ENCODE measurements around the gene NRF1. TPM values are rescaled to one million over a fixed set of nuclear protein-coding genes. Genes with fewer than 3 reads are reported as not detected.

Gene NRF1
- total RNA-seq, 1 experiment from 2014 or later = 13.6 TPM

- no peaks in the 10 kb centered on the region for H3F3A ChIP-seq (ENCODE audit: low read length, unreplicated experiment)
- POLR2A ChIA-PET (ENCODE audit: unreplicated experiment) = no interaction called here
Measured at GRCh38 chr7:129606803-129607202, 4.7 kb upstream of the NRF1 start.

GRCh38 chr7:129607471-129608120 is 3.9 kb upstream of the NRF1 start:
- Histone ChIP-seq H3K4me3 (ENCODE audit: low read length) (no peak overlapping the region), H3F3A (ENCODE audit: low read length, unreplicated experiment) (no peaks in the 10 kb centered on the region), H3K27ac (ENCODE audit: low read length) (no peak overlapping the region), H3K27me3 (ENCODE audit: low read length) (no peaks in the 10 kb centered on the region), H3K36me3 (ENCODE audit: low read depth, low read length) (peaks cover 19% of the 10 kb centered on the region; the same call in 1 of the 2 replicates), H4K20me1 (ENCODE audit: low read length) (0 out of 2 replicates have a peak, but pooled peaks cover 4% of the 10 kb centered on the region), H3K9me3 (ENCODE audit: low read length) (no peaks in the 10 kb centered on the region), H3K79me2 (ENCODE audit: low read length) (peaks cover 34% of the 10 kb centered on the region), H3K9me2 (replicated peaks; ENCODE audit: low read length) (no peaks in the 10 kb centered on the region), H2AFZ (ENCODE audit: low read length) (no peak overlapping the region), H3K4me2 (ENCODE audit: low read length) (no peak overlapping the region), H3K4me1 (ENCODE audit: insufficient read depth, low read length) (peaks cover 11% of the 10 kb centered on the region), H3K9ac (ENCODE audit: low read length) (no peak overlapping the region)
- BruUV-seq (replicated peaks) = no TSS peak
- CTCF ChIA-PET = interaction anchor here (0.6 to 1.0 kb wide), 2 partner anchors 10 to 12 kb away, joined by 3 to 7 read pairs; no protein-coding TSS in a partner anchor
- no peak for ATAC-seq
- TF ChIP-seq CTCF (conservative IDR thresholded peaks at IDR 0.05; ENCODE audit: low read depth, low read length) (peak; percentile 63), EZH2phosphoT487 (IDR thresholded peaks at IDR 0.05; ENCODE audit: borderline replicate concordance, low read length) (no peak), EZH2 (IDR thresholded peaks at IDR 0.05; ENCODE audit: low read length, unreplicated experiment) (no peak)
- POLR2A ChIA-PET (ENCODE audit: unreplicated experiment) = no interaction called here
- peak; percentile 59 for DNase-seq
- intact Hi-C loops (cut with micrococcal nuclease) = no loop called here

More at GRCh38 chr7:129606803-129607202, 4.7 kb upstream of the NRF1 start:
- ATAC-seq (no peak), DNase-seq (no peak)
- Histone ChIP-seq H3K4me1 (ENCODE audit: insufficient read depth, low read length) (peaks cover 11% of the 10 kb centered on the region), H3K9ac (ENCODE audit: low read length) (no peak overlapping the region), H3K4me3 (ENCODE audit: low read length) (no peak overlapping the region), H3K9me2 (replicated peaks; ENCODE audit: low read length) (no peaks in the 10 kb centered on the region), H3K79me2 (ENCODE audit: low read length) (peaks cover 29% of the 10 kb centered on the region), H3K4me2 (ENCODE audit: low read length) (no peak overlapping the region), H4K20me1 (ENCODE audit: low read length) (0 out of 2 replicates have a peak, but pooled peaks cover 4% of the 10 kb centered on the region), H3K36me3 (ENCODE audit: low read depth, low read length) (peaks cover 19% of the 10 kb centered on the region; the same call in 1 of the 2 replicates), H2AFZ (ENCODE audit: low read length) (no peak overlapping the region), H3K27me3 (ENCODE audit: low read length) (no peaks in the 10 kb centered on the region), H3K27ac (ENCODE audit: low read length) (no peak overlapping the region), H3K9me3 (ENCODE audit: low read length) (no peaks in the 10 kb centered on the region)
- TF ChIP-seq CTCF (conservative IDR thresholded peaks at IDR 0.05; ENCODE audit: low read depth, low read length) = no peak
- TF ChIP-seq EZH2 (IDR thresholded peaks at IDR 0.05; ENCODE audit: low read length, unreplicated experiment) = no peak
- TF ChIP-seq EZH2phosphoT487 (IDR thresholded peaks at IDR 0.05; ENCODE audit: borderline replicate concordance, low read length) = no peak
- CTCF ChIA-PET = no interaction called here
- no TSS peak for BruUV-seq (replicated peaks)
- intact Hi-C loops (cut with micrococcal nuclease) = no loop called here

- H4K20me1 ChIP-seq (ENCODE audit: low read length) = peaks cover 17% of the 10 kb centered on the region
- no peaks in the 10 kb centered on the region for H3K9me2 ChIP-seq (replicated peaks; ENCODE audit: low read length)
- H3K36me3 ChIP-seq (ENCODE audit: low read depth, low read length) = peaks cover 19% of the 10 kb centered on the region; the same call in 1 of the 2 replicates
- no peaks in the 10 kb centered on the region for H3K9me3 ChIP-seq (ENCODE audit: low read length)
- BruUV-seq (replicated peaks) = no TSS peak
- TF ChIP-seq EZH2phosphoT487 (IDR thresholded peaks at IDR 0.05; ENCODE audit: borderline replicate concordance, low read length) (no peak), EZH2 (IDR thresholded peaks at IDR 0.05; ENCODE audit: low read length, unreplicated experiment) (no peak), CTCF (conservative IDR thresholded peaks at IDR 0.05; ENCODE audit: low read depth, low read length) (no peak)
- no peaks in the 10 kb centered on the region for H3K27me3 ChIP-seq (ENCODE audit: low read length)
- H3K4me3 ChIP-seq (ENCODE audit: low read length) = peak overlapping the region; percentile 77; the same call in 1 of the 2 replicates
- no peaks in the 10 kb centered on the region for H3F3A ChIP-seq (ENCODE audit: low read length, unreplicated experiment)
- DNase-seq (no peak), ATAC-seq (no peak)
- intact Hi-C loops (cut with micrococcal nuclease) = no loop called here
- ChIA-PET CTCF (no interaction called here), POLR2A (ENCODE audit: unreplicated experiment) (no interaction called here)
- H3K4me2 ChIP-seq (ENCODE audit: low read length) = peak overlapping the region; percentile 76; the same call in 1 of the 2 replicates
- H3K4me1 ChIP-seq (ENCODE audit: insufficient read depth, low read length) = peaks cover 19% of the 10 kb centered on the region
- H2AFZ ChIP-seq (ENCODE audit: low read length) = no peak overlapping the region
- H3K9ac ChIP-seq (ENCODE audit: low read length) = no peak overlapping the region
- H3K27ac ChIP-seq (ENCODE audit: low read length) = no peak overlapping the region
- peaks cover 55% of the 10 kb centered on the region for H3K79me2 ChIP-seq (ENCODE audit: low read length)
Measured at GRCh38 chr7:129609666-129610065, 1.9 kb upstream of the NRF1 start.
